SW480 (cell line): ENCODE results near the gene MYO7B.
"Not testable (repeated sequence)": the region's sequence is repeated elsewhere in the genome, so short reads cannot be mapped to it uniquely, and the experiment has no call there.

Experiments used
- DNase-seq: peaks from one replicate; pipeline ENCODE4 v3.0.0-alpha.2; 2016; ENCODE audit warnings: low spot score

MYO7B gene

DNA sequence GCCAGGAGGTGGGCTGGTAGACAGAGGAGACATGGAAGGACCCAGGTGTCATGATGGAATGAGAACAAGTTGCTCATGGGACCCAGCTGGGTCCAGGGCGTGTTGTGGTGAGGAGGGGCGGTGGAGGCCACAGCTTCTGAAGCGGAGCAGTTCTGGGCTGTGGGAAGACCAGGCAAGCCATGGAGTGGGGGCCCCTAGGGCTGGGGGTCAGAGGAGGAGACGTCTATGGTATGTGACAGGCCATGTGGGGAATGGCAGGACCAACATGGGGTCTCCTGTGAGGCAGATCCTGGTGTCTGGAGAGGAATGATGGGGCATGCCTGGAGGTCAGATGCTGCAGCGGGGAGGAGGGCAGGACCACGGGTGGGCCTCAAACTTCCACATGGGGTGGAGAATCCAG lies 16.9 kb downstream of the MYO7B start:
- DNase-seq: no peak

DNA sequence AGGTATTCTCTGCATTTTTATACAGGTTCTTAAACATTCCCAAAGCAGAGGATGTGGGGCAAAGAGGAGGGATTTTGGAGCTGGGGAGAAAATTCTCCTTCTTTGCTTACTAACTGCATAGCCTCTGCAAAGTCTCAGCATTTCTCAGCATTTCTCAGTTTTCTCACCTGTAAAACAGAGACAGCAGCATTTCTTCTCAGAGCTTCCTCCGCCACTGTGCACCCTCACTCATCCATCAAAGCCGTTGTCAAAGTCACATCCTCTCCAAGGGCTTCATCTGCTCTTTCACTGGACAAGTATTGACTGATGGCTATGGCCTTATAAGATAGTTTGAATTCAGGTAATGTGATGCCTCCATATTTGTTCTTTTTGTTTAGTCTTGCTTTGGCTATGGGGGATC lies 17.4 kb downstream of the MYO7B start:
- DNase-seq: no peak

DNA sequence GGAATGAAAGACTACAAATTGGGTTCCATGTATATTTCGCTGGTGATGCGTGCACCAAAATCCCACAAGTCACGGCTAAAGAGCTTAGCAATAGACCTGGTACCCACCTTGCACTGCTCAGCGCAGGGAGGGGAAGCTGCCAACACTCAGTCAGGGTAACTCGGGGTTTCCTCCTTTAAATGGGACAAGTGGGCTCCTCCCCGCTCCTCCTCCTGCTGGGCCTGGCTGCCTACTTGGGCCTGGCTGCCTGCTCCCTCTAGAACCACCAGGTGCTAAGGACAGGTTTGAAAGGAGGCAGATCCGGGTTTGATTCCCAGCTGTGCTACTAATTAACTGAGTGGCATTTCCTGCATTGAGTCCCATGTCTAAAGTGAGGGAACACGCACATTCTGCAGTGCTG lies 23.4 kb downstream of the MYO7B start:
- DNase-seq: no peak

DNA sequence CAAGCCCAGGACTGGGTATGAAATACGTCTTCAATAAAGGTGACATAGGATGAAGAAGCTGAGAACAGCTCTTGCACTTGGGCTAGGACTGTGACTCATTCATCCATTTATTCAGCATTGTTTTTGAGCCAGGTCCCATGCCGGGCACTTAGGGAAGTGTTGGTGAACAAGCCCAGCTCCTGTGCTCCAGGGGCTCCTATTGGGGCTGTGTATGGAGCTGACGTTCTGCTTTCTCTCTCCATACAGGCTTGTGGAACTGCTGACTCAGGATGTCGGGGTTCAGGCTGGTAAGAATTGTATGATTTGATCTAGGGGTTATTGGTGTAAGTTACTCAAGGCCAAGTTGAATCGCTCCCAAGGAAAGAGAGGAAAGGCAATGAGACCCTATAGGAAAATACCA lies 24.0 kb downstream of the MYO7B start:
- DNase-seq: no peak

DNA sequence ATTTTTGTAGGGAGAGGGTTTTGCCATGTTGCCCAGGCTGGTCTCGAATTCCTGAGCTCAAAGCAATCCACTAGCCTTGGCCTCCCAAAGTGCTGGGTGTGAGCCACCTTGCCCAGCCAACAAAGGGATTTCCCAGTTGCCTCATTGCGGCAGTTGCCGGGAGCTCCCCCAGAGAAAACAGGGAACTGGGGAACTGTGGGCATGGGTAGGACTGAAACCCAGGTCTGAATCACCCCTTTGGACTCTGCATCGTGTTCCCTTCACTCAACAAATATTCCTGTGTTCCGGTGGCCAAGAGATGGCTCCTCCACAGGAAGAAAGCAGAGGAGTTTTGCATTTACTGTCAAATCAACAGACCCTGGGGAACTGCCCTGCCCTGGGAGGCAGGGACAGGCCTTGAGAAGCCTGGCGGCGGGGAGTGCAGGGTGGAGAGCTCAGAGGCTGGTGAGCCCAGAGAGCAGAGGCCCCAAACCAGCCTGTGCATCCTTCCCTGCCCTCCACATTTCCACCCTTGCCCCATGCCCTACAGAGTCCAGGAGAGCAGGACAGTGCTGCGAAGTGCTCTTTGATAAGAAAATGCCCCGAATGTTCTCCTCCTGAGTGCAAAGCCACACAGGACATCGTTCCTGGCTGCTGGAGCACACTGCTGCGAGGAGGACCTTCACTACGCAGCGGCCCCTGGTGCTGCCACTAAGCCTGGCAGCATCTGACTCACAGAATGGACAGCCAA lies 24.9 kb downstream of the MYO7B start:
- DNase-seq: no peak

DNA sequence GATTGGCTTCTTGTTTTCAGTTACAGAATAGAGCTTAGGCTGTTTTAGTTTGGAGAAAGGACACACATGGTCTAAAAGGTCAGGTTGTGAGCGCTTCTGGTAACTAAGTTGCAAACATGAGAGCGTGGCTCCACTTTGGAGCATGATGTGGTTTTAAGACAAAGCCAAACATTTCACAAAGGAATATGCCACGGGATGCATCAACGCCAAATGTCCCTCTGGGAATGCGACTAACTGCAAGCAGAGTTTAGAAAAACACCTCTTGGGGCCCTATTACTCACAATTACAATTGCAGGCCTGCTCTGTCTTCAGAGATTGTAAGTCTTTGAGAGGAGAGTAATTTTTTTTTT lies 25.4 kb downstream of the MYO7B start:
- DNase-seq: no peak

DNA sequence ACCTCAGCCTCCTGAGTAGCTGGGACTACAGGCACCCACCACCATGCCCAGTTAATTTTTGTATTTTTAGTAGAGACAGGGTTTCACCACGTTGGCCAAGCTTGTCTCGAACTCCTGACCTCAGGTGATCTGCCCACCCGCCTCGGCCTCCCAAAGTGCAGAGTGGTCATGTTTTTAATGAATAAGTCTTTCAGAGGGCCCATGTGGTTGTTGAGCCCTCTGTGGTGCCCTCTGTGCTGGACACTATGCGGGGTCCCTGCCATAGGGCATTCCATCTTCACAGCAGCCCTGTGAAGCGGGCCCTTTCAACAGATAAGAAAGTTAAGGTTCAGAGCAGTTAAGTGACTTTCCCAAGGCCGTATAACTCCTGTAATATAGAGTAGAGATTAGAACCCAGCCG lies 25.9 kb downstream of the MYO7B start:
- DNase-seq: no peak

DNA sequence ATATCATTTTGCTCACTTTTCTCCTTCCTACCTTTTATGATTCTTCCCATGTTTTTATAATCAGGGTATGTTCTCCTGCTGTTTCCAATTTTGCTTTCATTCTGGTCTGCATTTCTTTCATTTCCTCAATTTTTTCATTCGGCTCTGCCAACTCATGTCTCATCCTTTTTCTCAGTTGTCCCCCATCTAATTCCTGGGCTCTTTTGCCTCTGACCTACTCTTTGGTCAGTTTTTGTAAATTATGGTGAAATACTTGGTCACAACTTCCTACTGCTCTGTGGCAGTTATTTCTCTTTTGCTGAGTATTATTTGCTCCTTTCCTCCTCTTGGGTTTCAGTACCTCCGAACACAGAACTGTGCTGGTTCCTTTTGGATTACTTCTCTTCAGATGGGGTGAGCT lies 27.5 kb downstream of the MYO7B start:
- DNase-seq: no peak

DNA sequence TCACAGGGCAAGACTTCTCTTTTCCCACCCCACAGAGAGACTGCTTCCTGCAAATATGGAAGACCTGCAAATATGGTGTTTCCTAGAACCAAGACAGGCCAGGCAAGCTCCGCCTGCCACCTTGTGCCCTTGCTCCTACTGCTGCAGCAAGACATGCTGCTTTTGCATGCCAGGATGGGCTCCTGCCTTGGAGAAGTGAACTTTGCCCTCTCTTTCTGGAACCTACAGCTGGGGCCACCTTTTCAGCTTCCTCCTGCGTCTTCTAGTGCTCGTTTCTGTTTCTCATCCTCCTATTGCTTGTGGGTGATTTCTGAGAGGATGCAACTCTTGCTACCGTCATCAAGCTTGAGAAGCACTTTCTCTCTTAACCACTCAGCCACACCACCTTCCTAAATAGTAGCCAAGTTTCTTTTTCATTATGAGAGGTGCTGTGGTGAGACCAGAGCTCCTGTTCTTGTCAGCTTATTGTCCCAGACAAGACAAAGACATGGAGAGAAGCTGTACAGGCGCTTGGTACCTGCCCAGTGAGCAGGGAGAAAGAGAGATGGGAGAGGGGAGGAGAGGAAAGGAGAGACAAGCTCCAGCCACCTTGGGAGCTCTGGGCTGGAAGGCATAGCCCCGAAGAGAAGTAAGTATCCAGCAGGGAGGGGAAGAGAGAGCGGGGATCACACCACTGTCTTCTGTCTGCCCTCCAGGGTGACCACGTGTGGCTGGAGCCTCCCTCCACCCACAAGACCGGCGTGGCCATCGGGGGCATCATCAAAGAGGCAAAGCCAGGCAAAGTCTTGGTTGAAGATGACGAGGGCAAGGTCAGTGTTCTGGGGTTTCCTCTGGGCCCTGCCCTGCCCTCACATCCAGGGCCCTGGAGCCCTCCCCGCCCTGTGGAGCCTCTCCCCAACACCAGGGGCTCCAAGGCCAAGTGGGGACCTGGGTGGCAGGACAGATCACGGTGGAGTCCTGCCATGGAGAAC lies 28.3 kb downstream of the MYO7B start:
- DNase-seq: no peak

DNA sequence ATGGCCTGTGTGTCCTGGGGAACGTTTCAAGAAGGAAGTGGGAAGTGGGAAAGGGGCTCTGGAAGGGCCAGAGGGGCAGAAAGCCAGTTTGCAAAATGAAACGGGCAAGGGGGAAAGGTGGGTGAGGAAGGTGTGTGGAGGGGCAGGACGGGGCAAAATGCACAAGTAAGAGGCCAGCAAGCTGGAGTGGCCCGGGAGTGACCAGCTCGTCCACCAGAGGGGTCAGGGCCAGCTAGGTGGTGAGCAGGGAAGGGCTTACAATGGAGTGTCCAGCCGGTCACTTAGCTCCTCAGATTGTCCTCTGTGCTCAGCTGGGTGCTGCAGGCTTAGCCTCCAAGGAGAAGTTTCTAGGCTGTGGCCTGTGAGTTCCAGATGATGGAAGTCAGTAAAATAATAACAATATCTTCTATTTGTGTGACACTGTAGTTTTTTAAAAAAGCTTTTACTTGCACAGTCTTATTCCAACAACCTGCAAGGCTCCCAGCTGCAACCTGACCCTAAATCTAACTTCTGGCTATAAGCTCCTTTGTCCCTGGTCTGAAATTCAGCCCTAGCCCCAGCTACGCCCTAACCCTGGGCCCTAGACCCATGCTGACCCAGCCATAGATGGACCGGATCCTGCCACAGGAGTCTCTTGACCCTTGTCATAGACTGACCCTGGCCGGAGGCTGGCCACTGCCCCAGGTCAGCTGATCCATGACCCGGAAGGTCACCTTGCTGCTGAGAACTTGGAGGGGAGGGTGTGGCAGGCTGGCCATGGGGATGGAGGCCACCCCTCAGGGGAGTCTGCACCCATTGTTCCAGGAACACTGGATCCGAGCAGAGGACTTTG lies 29.2 kb downstream of the MYO7B start:
- DNase-seq: no peak

DNA sequence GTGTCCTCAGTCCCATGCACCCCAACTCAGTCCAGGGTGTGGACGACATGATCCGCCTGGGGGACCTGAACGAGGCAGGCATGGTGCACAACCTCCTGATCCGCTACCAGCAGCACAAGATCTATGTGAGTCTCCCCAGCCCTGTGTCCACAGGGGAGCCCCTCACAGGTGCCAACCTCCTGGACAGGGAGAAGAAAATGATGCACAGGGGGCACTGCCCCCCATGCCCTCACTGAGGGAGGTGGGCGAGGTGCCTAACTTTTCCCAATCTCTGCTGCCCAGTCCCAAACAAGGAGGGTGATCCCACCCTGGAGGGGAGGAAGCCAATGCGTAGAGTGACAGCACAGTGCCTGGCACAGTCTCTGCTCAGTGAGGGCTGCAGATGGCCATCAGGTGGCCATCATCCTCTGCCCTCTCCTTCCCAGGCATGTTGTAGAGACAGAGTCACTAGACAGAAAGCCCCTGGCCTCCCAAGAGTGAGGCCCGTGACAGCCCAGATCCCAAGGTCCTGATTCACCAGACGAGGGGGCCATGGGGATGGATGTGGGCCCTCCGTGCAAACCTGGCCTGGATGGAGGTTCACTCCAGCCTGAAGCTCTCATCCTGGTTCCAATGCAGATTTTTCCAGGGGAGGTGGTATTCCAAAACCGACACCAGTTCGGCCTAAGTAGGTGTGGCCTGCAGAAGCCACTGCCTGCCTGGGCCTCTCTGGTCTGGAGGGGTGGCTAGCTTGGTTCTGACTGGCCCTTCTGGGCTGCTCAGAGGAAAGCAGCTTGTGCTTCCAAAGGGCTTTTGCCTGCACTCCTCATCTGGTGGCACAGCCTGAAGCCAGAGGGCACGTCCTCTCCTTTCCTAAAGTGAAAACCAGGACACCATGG lies 30.0 kb downstream of the MYO7B start:
- no peak for DNase-seq

DNA sequence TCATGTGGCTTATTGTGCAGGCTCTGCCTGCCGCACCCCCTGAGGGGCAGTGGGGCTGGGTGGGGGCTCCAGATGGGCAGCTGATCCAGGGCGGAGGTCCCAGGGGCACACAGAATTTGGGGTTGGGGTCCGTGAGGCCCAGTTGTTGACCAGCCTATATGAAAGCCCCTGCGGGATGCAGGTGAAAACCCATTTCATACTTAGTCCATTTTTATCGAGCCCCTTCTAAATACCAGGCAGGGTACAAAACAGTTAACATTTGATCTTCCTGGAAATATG lies 30.6 kb downstream of the MYO7B start:
- DNase-seq: no peak

DNA sequence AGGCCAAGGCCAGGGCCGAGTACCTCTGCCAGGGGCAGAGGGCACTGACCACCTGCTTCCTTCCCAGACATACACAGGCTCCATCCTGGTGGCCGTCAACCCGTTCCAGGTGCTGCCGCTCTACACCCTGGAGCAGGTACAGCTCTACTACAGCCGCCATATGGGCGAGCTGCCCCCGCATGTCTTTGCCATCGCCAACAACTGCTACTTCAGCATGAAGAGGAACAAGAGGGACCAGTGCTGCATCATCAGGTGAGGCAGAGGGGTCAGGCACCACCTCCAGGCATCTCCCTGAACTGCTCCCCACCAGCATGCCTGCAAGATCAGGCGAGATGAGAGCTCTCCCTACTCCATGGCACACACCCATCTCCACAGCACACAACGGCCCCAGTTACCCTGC lies 31.1 kb downstream of the MYO7B start:
- DNase-seq: no peak

DNA sequence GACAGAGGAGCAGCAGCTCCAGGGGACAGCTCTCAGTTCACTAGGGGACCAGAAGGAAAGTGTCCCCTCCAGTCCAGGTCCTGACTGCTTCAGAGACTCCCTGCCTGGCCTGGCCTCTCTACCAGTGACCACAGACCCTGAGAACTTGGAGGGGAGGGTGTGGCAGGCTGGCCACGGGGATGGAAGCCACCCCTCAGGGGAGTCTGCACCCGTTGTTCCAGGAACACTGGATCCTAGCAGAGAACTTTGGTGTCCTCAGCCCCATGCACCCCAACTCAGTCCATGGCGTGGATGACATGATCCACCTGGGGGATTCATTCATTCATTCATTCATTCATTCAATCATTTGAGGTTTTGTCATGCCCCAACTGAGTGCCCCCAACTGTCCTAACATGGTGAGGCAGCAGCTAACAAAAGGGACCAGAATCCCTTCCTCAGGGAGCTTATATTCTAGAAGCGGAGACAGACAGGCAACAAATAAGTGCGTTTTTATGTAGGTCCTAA lies 31.9 kb downstream of the MYO7B start:
- DNase-seq: no peak

DNA sequence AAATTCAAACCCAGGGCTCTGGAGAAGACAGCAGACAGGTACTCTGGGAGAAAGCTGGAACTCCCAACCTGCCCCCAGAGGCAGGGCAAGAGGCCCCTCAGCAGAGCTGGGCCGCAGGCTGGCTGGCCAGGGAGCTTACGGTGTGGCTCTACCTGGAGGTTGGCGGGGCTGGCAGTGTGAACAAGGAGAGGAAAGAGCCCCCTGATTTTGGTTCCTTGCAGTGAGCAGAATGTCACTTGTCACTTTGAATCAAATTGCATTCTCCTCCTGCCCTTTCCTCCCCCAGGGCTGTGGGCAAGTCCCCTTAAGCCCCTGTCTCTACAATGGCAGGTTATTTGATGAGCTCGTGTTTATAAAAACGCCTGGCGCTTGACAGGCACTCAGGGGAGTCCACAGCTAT lies 32.6 kb downstream of the MYO7B start:
- no peak for DNase-seq

DNA sequence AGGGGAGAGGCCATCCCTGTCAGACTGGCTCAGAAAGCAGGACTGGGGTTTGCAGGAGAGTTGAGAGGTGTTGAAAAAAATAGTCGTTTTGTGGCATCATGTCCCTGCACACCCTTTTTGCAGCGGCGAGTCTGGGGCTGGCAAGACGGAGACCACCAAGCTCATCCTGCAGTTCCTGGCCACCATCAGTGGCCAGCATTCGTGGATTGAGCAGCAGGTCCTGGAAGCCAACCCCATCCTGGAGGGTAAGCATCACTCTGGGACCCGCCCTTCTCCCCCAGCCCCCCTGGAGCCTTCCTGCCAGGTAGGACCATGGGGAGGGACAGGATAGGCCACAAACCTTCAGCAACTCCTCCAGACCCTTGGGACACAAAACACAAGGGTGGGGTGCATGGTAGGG lies 34.2 kb downstream of the MYO7B start:
- DNase-seq: no peak

DNA sequence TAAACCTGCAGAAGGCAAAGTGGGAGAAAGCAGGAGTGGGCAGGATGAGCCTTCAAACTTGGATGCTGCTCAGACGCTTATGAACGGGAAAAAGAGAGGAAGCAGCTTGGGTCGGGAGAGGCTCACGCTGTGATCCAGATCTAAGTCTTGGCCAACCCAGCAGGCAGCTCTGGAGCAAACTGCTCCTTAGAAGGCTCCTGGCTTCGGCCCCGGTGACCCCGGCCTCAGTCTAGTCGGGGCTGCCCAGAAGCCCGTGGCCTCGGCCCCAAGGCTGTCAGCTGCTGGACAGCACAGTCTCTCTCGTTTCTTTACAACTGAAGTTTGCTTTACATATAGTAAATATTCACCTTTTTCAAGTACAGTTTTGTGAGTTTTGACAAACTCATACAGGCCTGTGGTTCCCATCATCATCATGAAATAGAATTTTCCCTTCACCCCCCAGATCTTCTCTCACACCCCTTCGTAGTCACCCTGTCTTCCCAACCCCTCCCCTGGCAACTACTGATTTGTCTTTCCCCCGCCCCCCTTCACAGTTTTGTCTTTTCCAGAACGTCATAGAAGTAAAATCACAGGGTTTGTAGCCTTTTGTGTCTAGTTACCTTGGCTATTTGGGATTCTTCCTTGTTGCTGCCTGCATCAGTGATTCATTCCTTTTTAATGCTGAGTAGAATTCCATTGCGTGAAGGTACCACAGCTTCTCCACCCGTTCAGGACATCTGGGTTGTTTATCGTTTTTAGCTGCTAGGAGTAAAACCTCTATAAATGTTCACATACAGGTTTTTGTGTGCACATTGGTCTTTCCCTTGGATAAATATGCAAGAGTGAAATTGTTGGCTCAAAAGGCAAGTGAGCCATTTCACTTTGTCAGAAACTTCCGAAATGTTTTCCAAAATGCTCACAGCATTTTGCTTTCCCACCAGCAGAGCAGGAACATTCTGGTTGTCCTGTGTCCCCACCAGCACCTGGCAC lies 35.1 kb downstream of the MYO7B start:
- DNase-seq: no peak

DNA sequence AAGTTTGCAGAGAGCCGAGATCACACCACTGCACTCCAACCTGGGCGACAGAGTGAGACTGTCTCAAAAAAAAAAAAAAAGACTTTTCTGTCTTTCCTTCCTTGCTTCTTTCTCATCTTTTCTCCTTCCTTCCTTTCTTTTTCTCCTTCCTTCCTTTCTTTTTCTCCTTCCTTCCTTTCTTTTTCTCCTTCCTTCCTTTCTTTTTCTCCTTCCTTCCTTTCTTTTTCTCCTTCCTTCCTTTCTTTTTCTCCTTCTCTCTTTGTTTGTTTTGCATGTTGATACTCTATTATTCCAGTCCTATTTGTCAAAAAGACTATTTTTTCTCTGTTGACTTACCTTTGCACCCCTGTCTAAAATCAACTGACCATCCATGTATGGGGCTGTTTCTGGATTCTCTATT lies 36.9 kb downstream of the MYO7B start:
- not testable (repeated sequence) for DNase-seq

DNA sequence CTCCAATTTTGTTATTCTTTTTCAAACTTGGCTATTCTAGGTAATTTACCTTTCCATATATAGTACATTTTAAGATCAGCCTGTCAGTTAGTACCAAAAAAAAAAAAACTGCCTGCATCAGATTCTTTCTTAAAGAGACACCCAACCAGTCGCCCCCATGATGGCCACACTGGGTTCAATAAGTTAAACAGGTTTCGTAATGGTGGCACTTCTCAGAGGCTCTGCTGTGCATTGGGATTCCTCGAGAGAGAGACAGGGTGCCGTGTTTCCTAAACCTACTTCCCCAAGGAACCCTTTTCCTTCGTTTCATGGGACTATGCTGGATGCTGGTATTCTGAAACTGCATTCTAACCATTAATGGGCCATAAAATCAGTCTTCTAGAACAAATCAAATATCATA lies 37.4 kb downstream of the MYO7B start:
- no peak for DNase-seq

DNA sequence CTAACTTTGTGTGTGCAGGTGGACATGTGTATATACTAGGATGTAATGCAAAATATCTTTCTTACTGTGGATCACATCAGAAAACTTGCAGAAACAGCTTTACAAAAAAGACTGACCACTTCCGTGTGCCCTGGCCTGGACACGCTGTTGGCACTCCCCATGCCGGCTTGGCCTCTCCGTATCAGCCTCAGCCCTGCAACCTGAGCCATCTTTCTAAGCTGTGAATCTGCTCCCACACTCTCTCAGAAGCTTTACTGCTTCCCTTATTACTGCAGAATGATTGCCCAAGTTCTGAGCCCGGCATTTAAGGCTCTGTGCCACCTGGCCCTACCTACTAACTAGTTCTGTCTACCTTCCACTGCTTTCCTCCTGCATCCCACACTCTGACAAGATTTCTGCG lies 37.8 kb downstream of the MYO7B start:
- no peak for DNase-seq

DNA sequence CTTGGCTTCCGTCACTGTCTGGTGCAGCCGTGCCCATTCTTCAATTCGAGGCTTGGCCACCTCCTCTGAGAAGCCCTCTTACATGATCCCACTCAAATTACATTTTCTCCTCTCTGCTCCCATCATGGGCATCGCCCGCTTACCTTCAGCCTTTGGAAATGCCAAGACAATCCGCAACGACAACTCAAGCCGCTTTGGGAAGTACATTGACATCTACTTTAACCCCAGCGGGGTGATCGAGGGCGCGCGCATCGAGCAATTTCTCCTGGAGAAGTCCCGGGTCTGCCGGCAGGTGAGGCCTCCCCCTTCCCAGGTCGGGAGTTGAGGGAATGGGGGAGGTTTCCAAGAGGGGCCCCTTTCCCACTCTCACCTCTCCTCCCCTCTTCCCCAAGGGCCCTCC lies 38.3 kb downstream of the MYO7B start:
- DNase-seq: no peak
